DND-41 (cell line): ENCODE measurements around the gene CMTM7.

Source experiments
- EZH2 ChIP-seq: IDR thresholded peaks from 3 replicates; pipeline ENCODE4 v1.6.1; 2012; ENCODE audit warnings: borderline replicate concordance, low read depth, mild to moderate bottlenecking, moderate library complexity, low read length, inconsistent platforms; ENCODE audit not compliant: severe bottlenecking
- TF ChIP-seq, protein P1 (sequence below): IDR thresholded peaks from 2 replicates; pipeline ENCODE4 v1.5.1; 2012; ENCODE audit warnings: borderline replicate concordance, low read length, moderate library complexity, mild to moderate bottlenecking; ENCODE audit not compliant: poor library complexity, severe bottlenecking; ENCODE audit errors: extremely low read depth

DNA sequence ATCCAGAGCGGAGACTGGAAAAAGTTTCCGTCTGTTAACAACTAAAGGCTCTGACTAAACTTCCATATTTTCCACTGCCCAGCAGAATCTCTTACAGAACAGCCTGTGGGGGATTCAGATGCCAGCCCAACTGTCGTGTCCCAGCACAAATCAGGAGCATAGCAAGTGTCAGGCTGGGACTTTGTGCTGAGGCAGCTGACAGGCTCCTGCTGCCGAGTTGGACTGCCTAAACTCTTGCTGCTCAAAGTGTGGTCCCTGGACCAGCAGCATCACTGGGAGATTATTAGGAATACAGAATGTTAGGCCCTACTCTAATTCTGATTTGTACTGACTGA, 31.2 kb upstream of the CMTM7 start:
- TF ChIP-seq, protein P1, sequence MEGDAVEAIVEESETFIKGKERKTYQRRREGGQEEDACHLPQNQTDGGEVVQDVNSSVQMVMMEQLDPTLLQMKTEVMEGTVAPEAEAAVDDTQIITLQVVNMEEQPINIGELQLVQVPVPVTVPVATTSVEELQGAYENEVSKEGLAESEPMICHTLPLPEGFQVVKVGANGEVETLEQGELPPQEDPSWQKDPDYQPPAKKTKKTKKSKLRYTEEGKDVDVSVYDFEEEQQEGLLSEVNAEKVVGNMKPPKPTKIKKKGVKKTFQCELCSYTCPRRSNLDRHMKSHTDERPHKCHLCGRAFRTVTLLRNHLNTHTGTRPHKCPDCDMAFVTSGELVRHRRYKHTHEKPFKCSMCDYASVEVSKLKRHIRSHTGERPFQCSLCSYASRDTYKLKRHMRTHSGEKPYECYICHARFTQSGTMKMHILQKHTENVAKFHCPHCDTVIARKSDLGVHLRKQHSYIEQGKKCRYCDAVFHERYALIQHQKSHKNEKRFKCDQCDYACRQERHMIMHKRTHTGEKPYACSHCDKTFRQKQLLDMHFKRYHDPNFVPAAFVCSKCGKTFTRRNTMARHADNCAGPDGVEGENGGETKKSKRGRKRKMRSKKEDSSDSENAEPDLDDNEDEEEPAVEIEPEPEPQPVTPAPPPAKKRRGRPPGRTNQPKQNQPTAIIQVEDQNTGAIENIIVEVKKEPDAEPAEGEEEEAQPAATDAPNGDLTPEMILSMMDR, result no peak
- no peak for TF ChIP-seq EZH2
